ENCODE data around the gene SDHB.

SDHB gene

DNA sequence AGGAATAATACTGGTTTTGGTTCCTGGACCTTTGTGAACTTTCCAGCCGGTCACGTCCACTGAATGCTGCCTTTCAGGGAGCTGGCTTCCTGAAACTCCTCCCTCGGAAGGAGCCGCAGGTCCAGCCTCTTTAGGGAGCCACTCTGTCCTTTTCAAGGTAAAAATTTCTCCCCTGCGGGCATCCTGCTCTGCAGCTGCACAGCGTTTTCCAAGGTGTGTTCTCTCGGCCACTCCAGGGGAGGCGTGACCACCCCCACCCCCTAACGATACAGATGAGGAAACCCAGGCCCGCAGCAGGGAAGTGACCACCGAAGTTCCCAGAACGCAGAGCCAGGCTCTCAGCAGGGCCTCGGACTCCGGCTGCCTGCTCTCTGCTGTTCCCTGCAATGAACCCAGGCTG is 44.0 kb upstream of the SDHB start:
- Histone ChIP-seq H3K27ac (no peak overlapping the region), H3K36me3 (no peaks in the 10 kb centered on the region), H3K27me3 (ENCODE audit: insufficient read depth, low read depth, severe bottlenecking) (no peaks in the 10 kb centered on the region), H3K9me3 (ENCODE audit: severe bottlenecking) (no peaks in the 10 kb centered on the region), H3K4me3 (ENCODE audit: low read depth, low read length) (no peak overlapping the region)
- TF ChIP-seq, protein P1, sequence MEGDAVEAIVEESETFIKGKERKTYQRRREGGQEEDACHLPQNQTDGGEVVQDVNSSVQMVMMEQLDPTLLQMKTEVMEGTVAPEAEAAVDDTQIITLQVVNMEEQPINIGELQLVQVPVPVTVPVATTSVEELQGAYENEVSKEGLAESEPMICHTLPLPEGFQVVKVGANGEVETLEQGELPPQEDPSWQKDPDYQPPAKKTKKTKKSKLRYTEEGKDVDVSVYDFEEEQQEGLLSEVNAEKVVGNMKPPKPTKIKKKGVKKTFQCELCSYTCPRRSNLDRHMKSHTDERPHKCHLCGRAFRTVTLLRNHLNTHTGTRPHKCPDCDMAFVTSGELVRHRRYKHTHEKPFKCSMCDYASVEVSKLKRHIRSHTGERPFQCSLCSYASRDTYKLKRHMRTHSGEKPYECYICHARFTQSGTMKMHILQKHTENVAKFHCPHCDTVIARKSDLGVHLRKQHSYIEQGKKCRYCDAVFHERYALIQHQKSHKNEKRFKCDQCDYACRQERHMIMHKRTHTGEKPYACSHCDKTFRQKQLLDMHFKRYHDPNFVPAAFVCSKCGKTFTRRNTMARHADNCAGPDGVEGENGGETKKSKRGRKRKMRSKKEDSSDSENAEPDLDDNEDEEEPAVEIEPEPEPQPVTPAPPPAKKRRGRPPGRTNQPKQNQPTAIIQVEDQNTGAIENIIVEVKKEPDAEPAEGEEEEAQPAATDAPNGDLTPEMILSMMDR (IDR thresholded peaks at IDR 0.05; ENCODE audit: low read depth, low read length): no peak
- no peak for DNase-seq

DNA sequence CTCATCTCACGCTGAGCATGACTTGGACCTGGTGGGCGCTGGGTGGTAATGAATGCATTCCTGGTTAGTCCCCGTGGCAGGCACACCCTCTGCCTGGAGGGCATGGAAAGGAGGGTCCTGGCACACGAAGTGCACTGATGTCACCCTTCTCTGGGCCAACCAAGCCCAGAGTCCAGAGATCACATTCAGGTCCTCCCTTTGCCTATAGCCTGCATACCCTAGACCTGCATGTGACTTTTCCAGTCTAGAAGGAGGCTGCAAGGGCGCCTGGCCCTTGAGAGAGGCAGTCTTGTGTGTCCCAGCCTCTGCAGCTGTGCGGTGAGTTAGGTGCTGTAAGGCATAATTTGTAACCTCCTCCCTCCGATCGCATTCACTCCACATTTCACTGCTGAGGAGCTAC is 43.3 kb upstream of the SDHB start:
- H3K27ac ChIP-seq: no peak overlapping the region
- no peaks in the 10 kb centered on the region for H3K9me3 ChIP-seq (ENCODE audit: severe bottlenecking)
- no peaks in the 10 kb centered on the region for H3K27me3 ChIP-seq (ENCODE audit: insufficient read depth, low read depth, severe bottlenecking)
- H3K4me3 ChIP-seq (ENCODE audit: low read depth, low read length): no peak overlapping the region
- DNase-seq: no peak
- H3K36me3 ChIP-seq: no peaks in the 10 kb centered on the region
- TF ChIP-seq, protein P1 (IDR thresholded peaks at IDR 0.05; ENCODE audit: low read depth, low read length): no peak

DNA sequence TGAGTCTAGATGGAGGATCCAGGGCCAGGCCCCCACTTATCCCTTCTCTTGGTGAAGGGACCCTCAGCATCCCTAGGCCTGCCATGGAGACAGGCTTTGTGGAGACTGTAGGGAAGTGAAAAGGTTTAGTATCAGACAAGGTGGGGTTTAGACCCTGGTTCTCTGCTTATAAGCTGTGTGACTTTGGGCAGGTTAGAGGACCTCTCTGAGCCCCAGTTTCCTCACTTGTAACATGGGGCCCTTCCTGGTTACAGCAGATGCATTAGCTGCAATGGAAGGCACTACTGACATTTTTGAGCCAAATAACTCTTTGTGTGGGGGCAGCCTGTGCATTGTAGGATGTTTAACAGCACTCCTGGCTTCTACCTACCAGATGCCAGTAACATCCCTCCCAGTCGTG is 42.8 kb upstream of the SDHB start:
- Histone ChIP-seq H3K4me3 (ENCODE audit: low read depth, low read length) (no peak overlapping the region), H3K27ac (no peak overlapping the region), H3K9me3 (ENCODE audit: severe bottlenecking) (no peaks in the 10 kb centered on the region), H3K36me3 (no peaks in the 10 kb centered on the region), H3K27me3 (ENCODE audit: insufficient read depth, low read depth, severe bottlenecking) (no peaks in the 10 kb centered on the region)
- TF ChIP-seq, protein P1 (IDR thresholded peaks at IDR 0.05; ENCODE audit: low read depth, low read length): no peak
- no peak for DNase-seq

DNA sequence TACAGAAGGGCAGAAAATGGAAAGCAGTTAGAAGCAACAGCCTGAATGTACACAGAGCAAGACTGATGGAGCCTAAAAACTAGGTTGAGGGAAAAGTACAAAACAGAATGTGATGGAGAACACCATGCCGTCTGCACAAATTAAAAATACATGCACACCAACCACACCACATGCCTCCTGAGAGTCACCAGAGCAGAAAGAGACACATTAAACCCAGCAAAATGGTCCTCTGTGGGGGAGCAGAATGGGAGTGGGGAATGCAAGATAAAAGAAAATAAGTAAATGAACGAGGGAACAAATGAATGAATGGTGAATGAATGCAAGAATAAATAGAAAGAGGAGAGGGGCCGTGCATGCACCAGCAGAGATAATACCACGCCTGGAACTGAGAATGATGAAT is 41.3 kb upstream of the SDHB start:
- Histone ChIP-seq H3K27me3 (ENCODE audit: insufficient read depth, low read depth, severe bottlenecking) (no peaks in the 10 kb centered on the region), H3K36me3 (no peaks in the 10 kb centered on the region), H3K4me3 (ENCODE audit: low read depth, low read length) (no peak overlapping the region), H3K9me3 (ENCODE audit: severe bottlenecking) (no peaks in the 10 kb centered on the region), H3K27ac (no peak overlapping the region)
- DNase-seq: no peak
- TF ChIP-seq, protein P1 (IDR thresholded peaks at IDR 0.05; ENCODE audit: low read depth, low read length): no peak

DNA sequence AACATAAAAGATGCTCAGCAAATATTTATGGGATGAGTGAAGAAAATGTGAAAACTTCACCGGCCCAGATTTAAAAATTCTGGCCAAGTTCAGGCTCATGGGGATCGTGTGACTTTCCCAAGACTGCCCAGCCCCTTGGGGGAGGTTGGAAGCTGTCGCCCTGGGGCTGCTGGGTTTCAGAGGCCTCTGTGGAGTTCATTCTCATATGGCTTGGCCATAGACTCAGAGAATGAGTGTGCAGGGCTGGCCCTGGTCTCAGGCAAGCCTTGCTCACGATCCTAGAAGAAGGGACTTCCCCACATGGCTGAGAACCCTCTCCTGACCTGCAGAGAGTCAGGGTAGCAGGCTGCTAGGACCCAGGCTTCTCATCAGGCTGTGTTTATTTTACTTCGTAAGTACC is 40.8 kb upstream of the SDHB start:
- Histone ChIP-seq H3K36me3 (no peaks in the 10 kb centered on the region), H3K4me3 (ENCODE audit: low read depth, low read length) (no peak overlapping the region), H3K27ac (no peak overlapping the region), H3K27me3 (ENCODE audit: insufficient read depth, low read depth, severe bottlenecking) (no peaks in the 10 kb centered on the region), H3K9me3 (ENCODE audit: severe bottlenecking) (no peaks in the 10 kb centered on the region)
- DNase-seq: no peak
- TF ChIP-seq, protein P1 (IDR thresholded peaks at IDR 0.05; ENCODE audit: low read depth, low read length): no peak

DNA sequence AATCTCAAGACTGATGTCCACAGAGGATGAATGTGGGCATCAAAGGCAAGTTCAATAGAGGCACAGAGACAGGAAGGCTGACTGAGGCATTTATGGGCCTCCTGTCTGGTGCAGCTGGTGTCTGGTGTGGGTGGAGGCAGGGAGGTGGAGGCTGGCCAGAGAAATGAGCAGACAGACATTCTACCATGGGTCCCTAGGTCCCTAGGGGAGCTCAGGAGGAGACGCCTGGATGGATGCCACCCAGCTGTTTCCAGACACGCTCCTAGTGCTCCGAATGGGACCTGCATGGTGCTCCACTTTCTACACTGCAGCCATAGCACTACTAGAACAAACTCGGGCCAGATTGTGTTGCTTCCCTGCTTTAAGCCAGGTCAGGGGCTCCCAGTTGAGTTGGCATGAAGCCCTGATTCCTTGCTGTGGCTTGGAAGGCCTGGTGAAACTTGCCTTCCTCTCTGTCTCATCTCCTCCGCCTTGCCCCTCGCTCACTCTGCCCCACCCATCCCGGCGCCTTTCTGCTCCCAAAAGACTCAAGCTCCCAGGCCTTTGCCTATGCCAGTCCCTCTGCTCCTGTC is 40.1 kb upstream of the SDHB start:
- no peaks in the 10 kb centered on the region for H3K9me3 ChIP-seq (ENCODE audit: severe bottlenecking)
- H3K4me3 ChIP-seq (ENCODE audit: low read depth, low read length): no peak overlapping the region
- TF ChIP-seq, protein P1 (IDR thresholded peaks at IDR 0.05; ENCODE audit: low read depth, low read length): no peak
- no peak for DNase-seq
- no peak overlapping the region for H3K27ac ChIP-seq
- no peaks in the 10 kb centered on the region for H3K27me3 ChIP-seq (ENCODE audit: insufficient read depth, low read depth, severe bottlenecking)
- H3K36me3 ChIP-seq: no peaks in the 10 kb centered on the region
